Adipocyte (in vitro differentiated cells): Measurements from ENCODE around the gene PINK1.

Experiments
- DNase-seq: peaks from one replicate; pipeline ENCODE4 v3.0.0-alpha.2; 2015; ENCODE audit warnings: low read depth
- H3K27me3 ChIP-seq: replicated peaks from 2 replicates; pipeline ENCODE4 v1.7.0; 2013; ENCODE audit warnings: mild to moderate bottlenecking, low read length, moderate library complexity; ENCODE audit not compliant: control insufficient read depth, insufficient read depth
- H3K36me3 ChIP-seq: 2 replicates; pipeline ENCODE4 v1.7.0; 2013; ENCODE audit warnings: low read length, mild to moderate bottlenecking, moderate library complexity; ENCODE audit not compliant: control insufficient read depth, insufficient read depth, severe bottlenecking
- H3K4me1 ChIP-seq: 2 replicates; pipeline ENCODE4 v1.7.0; 2013; ENCODE audit warnings: mild to moderate bottlenecking, low read length, moderate library complexity; ENCODE audit not compliant: control insufficient read depth, insufficient read depth
- H3K4me3 ChIP-seq: 2 replicates; pipeline ENCODE4 v1.7.0; 2013; ENCODE audit warnings: mild to moderate bottlenecking, low read length, moderate library complexity
- H3K9ac ChIP-seq: 2 replicates; pipeline ENCODE4 v1.7.0; 2013; ENCODE audit warnings: mild to moderate bottlenecking, low read length, moderate library complexity
- H3K9me3 ChIP-seq: 2 replicates; pipeline ENCODE4 v1.7.0; 2013; ENCODE audit warnings: mild to moderate bottlenecking, low read length, moderate library complexity; ENCODE audit not compliant: control insufficient read depth

The PINK1 gene

GRCh38 chr1:20684050-20684620 lies 50.9 kb downstream of the PINK1 start:
- Histone ChIP-seq H3K4me1 (no peaks in the 10 kb centered on the region), H3K36me3 (no peaks in the 10 kb centered on the region), H3K9me3 (no peaks in the 10 kb centered on the region), H3K4me3 (no peak overlapping the region), H3K9ac (no peak overlapping the region), H3K27me3 (peaks cover 10% of the 10 kb centered on the region)
- DNase-seq: no peak

GRCh38 chr1:20684651-20685050 lies 51.4 kb downstream of the PINK1 start:
- no peak for DNase-seq
- no peak overlapping the region for H3K4me3 ChIP-seq
- H3K9ac ChIP-seq: no peak overlapping the region
- H3K4me1 ChIP-seq: no peaks in the 10 kb centered on the region
- no peaks in the 10 kb centered on the region for H3K9me3 ChIP-seq
- H3K27me3 ChIP-seq: peaks cover 7% of the 10 kb centered on the region
- no peaks in the 10 kb centered on the region for H3K36me3 ChIP-seq

GRCh38 chr1:20685099-20685662 lies 51.9 kb downstream of the PINK1 start:
- Histone ChIP-seq H3K4me3 (no peak overlapping the region), H3K27me3 (peaks cover 7% of the 10 kb centered on the region), H3K36me3 (no peaks in the 10 kb centered on the region), H3K9me3 (no peaks in the 10 kb centered on the region), H3K9ac (no peak overlapping the region), H3K4me1 (no peaks in the 10 kb centered on the region)
- no peak for DNase-seq

GRCh38 chr1:20685741-20686140 lies 52.5 kb downstream of the PINK1 start:
- no peak overlapping the region for H3K9ac ChIP-seq
- H3K36me3 ChIP-seq: no peaks in the 10 kb centered on the region
- peaks cover 7% of the 10 kb centered on the region for H3K27me3 ChIP-seq
- no peak for DNase-seq
- no peaks in the 10 kb centered on the region for H3K9me3 ChIP-seq
- no peak overlapping the region for H3K4me3 ChIP-seq
- H3K4me1 ChIP-seq: no peaks in the 10 kb centered on the region

GRCh38 chr1:20686883-20687725 lies 53.8 kb downstream of the PINK1 start:
- Histone ChIP-seq H3K27me3 (peaks cover 7% of the 10 kb centered on the region), H3K9me3 (no peaks in the 10 kb centered on the region), H3K36me3 (no peaks in the 10 kb centered on the region), H3K4me1 (no peaks in the 10 kb centered on the region), H3K4me3 (no peak overlapping the region), H3K9ac (no peak overlapping the region)
- no peak for DNase-seq

GRCh38 chr1:20689645-20690056 lies 56.4 kb downstream of the PINK1 start:
- Histone ChIP-seq H3K9me3 (no peaks in the 10 kb centered on the region), H3K4me3 (no peak overlapping the region), H3K27me3 (peaks cover 7% of the 10 kb centered on the region), H3K4me1 (no peaks in the 10 kb centered on the region), H3K36me3 (no peaks in the 10 kb centered on the region), H3K9ac (no peak overlapping the region)
- DNase-seq: no peak

- Histone ChIP-seq H3K4me3 (no peak overlapping the region), H3K36me3 (no peaks in the 10 kb centered on the region), H3K9ac (no peak overlapping the region), H3K27me3 (peaks cover 9% of the 10 kb centered on the region), H3K4me1 (peaks cover under 1% of the 10 kb centered on the region), H3K9me3 (no peaks in the 10 kb centered on the region)
- no peak for DNase-seq
Measured at GRCh38 chr1:20691872-20692271, 58.6 kb downstream of the PINK1 start.

- peaks cover 9% of the 10 kb centered on the region for H3K27me3 ChIP-seq
- no peaks in the 10 kb centered on the region for H3K9me3 ChIP-seq
- peaks cover 13% of the 10 kb centered on the region for H3K4me1 ChIP-seq
- H3K36me3 ChIP-seq: no peaks in the 10 kb centered on the region
- DNase-seq: no peak
- H3K9ac ChIP-seq: no peak overlapping the region
- no peak overlapping the region for H3K4me3 ChIP-seq
Measured at GRCh38 chr1:20693623-20694022, 60.4 kb downstream of the PINK1 start.

- H3K9ac ChIP-seq: no peak overlapping the region
Measured at GRCh38 chr1:20695515-20695914, 62.3 kb downstream of the PINK1 start.

GRCh38 chr1:20696397-20697333 lies 63.4 kb downstream of the PINK1 start:
- Histone ChIP-seq H3K4me1 (peaks cover 14% of the 10 kb centered on the region), H3K9me3 (no peaks in the 10 kb centered on the region), H3K9ac (peak overlapping the region; percentile 91), H3K36me3 (no peaks in the 10 kb centered on the region), H3K4me3 (peak overlapping the region; percentile 84), H3K27me3 (peaks cover 9% of the 10 kb centered on the region)
- DNase-seq: peak; percentile 96

More at GRCh38 chr1:20695515-20695914, 62.3 kb downstream of the PINK1 start:
- Histone ChIP-seq H3K9me3 (no peaks in the 10 kb centered on the region), H3K27me3 (peaks cover 9% of the 10 kb centered on the region), H3K4me3 (no peak overlapping the region), H3K4me1 (peaks cover 14% of the 10 kb centered on the region), H3K36me3 (no peaks in the 10 kb centered on the region)
- DNase-seq: no peak

- H3K9me3 ChIP-seq: no peaks in the 10 kb centered on the region
- peaks cover 9% of the 10 kb centered on the region for H3K27me3 ChIP-seq
- DNase-seq: no peak
- H3K4me3 ChIP-seq: no peak overlapping the region
- no peaks in the 10 kb centered on the region for H3K36me3 ChIP-seq
- peak overlapping the region; percentile 91 for H3K9ac ChIP-seq
- peaks cover 14% of the 10 kb centered on the region for H3K4me1 ChIP-seq
Measured at GRCh38 chr1:20697563-20697962, 64.3 kb downstream of the PINK1 start.
